AG10803 (cell line): ENCODE measurements around the gene B4GALNT3.

Experiments
- DNase-seq: peaks from one replicate; pipeline ENCODE4 v3.0.0; 2010; ENCODE audit warnings: low read depth
- H3K4me3 ChIP-seq: 2 replicates; pipeline ENCODE4 v1.5.1; 2011; ENCODE audit warnings: mild to moderate bottlenecking, low read length, control low read depth
- CTCF ChIP-seq: conservative IDR thresholded peaks from 2 replicates; pipeline ENCODE4 v1.5.1; 2011; ENCODE audit warnings: mild to moderate bottlenecking, low read length, control low read depth, inconsistent platforms

B4GALNT3 gene

DNA sequence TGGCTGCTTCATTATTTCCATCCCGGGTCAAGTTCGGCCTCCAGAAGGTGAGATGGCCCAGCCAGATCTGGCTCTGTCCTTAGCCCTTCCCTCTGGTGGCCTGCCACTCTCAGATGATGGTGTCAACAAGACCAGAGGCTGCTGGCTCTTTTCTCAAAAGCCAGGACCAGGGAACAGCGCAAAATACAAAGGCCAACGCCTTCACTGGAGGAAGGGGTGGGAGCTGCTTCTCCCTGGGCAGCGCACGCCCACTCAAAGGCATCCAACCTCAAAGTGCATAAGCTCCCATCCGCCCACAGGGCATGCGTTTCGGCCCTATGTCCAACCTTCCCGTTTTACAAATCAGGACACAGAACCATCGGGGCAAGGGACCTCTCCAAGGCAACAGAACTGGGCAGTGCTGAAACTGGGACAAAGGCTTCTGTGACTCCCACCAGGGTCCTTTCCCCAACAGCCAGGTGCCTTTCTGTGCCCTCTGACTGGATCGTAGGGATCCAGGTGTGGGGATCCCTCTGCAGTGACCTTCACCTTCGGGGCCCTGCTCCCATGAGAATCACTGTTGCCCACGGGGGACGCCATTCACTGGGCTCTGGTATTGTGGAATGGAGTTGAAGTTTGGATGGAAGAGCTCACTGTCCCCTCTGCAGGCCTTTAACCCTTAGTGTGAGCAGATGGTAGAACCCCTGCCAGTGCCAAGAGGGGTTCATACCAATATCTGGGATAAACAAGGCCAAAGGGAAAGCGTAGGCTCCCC, 126.8 kb downstream of the B4GALNT3 start:
- no peak for TF ChIP-seq CTCF
- no peak for DNase-seq
- no peak overlapping the region for H3K4me3 ChIP-seq

- H3K4me3 ChIP-seq = no peak overlapping the region
- no peak for TF ChIP-seq CTCF
These were observed 127.6 kb downstream of the B4GALNT3 start for GRCh38 chr12:587132-588023.

DNA sequence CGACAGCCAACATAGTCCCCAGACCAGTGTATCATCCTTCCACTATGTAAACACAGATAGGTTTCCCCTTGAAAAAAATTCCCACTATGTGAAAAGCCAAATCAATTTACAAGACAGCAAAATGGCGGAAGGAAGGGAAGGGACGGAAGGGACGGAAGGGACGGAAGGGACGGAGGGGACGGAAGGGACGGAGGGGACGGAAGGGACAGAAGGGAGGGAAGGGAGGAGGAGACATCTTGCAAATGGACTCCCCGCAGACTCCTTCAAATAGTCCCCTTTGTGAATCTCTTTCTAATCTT, 128.2 kb downstream of the B4GALNT3 start:
- no peak for TF ChIP-seq CTCF
- no peak overlapping the region for H3K4me3 ChIP-seq
- no peak for DNase-seq

More at GRCh38 chr12:587132-588023, 127.6 kb downstream of the B4GALNT3 start:
- DNase-seq = no peak

GRCh38 chr12:588646-589045, 128.9 kb downstream of the B4GALNT3 start:
- no peak for TF ChIP-seq CTCF
- no peak for DNase-seq
- no peak overlapping the region for H3K4me3 ChIP-seq

- no peak for TF ChIP-seq CTCF
- no peak for DNase-seq
These were observed 130.5 kb downstream of the B4GALNT3 start for GRCh38 chr12:590206-590750.

GRCh38 chr12:591167-592023, 131.7 kb downstream of the B4GALNT3 start:
- TF ChIP-seq CTCF = no peak
- H3K4me3 ChIP-seq = no peak overlapping the region
- DNase-seq = no peak

More at GRCh38 chr12:590206-590750, 130.5 kb downstream of the B4GALNT3 start:
- H3K4me3 ChIP-seq = no peak overlapping the region
